Posterior vena cava (tissue), 2 donors: ENCODE data around the gene BLCAP. TPM values are rescaled to one million over a fixed set of nuclear protein-coding genes. Genes with fewer than 3 reads are reported as not detected.
"Not testable (repeated sequence)": the region's sequence is repeated elsewhere in the genome, so short reads cannot be mapped to it uniquely, and the experiment has no call there.

ENCODE experiments used
- DNase-seq: peaks from one replicate; pipeline ENCODE4 v3.0.0-alpha.2; 2020; ENCODE audit warnings: low spot score
- intact Hi-C, 2 donors: fragments of 100-400 bp; cut with DNase I; formaldehyde crosslinking; loops; one replicate each; pipeline versions ENCODE4 v1.14.1 to v1.14.2; 2022 to 2023
- total RNA-seq, 2 donors: library from RNA; stranded (reverse); fragmentation: NEBNext Ultra II Directional; extraction: Animal tissue kit (Norgen Biotek cat#: 25700); gene quantifications; one replicate each; pipeline ENCODE4 v1.2.1, GENCODE V29; 2021
- donor health status: DM: yes; HTN: yes; CAD: no.
- donor health status: DM: yes; HTN: yes; CAD: no.

Gene BLCAP
- total RNA-seq, 2 donors from 2014 or later: 48.1 to 55.4 TPM

DNA sequence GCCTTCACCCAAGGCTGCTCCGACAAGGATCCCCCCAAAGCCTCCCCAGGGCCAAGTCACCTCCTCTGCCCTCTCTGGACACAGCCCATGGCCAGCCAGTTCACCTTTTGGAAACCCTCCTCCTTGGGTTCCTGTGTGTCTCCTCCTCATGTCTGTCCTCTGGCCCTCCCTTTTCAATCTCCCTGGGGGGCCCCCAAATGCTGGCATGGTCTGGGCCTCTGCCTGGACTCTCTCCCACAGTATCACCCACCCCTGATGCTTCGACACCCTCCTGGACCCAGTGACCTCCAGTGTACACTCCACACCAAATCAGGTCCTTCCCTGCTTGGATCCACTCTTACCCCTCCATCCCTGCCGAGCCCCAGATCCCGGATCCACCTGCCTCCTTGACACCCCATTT lies 53.3 kb downstream of the BLCAP start:
- intact Hi-C loops: no loop called here
- no peak for DNase-seq

DNA sequence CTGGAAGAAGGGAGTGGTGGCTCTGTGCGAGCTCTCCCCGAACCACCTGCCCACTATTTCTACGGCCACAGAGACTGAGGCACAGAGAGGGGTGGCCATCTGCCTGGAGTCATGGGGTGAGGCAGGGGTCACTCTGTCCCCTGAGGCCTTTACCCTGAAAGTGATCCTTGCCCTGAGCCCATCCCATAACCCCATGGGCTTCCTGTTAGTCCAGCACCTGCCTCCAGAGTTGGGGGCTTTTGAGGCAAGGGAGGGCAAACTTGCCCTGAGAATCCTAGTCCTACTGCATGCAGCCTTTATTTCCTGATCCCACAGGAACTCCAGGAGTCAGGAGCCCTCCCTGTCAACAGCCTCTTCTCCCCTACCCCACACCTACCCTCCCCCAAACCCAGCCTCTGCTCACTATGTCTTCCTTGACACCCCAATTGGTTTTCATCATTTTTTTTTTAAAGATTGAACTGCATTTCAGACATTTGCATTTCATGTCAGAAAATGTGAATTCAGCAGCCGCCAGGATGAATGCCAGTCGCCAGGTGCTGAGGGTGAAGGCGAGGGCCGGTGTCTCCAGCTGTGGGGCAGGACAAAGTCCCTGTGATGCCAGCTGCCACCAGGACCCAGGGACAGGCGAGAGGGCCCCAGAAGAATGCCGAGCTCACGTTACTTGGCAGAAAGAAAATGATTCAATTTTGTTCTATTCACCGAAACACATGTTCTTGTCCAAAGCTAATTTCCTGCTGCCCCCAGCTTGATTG lies 54.3 kb downstream of the BLCAP start:
- intact Hi-C loops: loop anchor here in 1 of 2 donors (1.0 kb wide), 1 partner anchor 24 kb away; no protein-coding TSS in a partner anchor
- no peak for DNase-seq

DNA sequence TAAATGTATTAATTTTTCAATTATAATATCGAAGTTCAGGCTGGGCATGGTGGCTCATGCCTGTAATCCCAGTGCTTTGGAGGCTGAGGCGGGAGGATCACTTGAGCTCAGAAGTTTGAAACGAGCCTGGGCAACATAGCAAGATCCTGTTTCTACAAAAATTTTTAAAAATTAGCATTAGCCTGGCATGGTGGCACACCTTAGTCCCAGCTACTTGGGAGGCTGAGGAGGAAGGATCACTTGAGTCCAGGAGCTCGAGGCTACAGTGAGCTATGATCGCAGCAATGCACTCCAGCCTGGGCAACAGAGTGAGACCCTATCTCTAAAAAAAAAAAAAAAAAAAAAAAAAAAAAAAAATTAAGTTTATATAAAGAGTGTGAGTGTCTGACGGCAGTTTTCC lies 55.2 kb downstream of the BLCAP start:
- DNase-seq, intact Hi-C loops: not testable (repeated sequence)

DNA sequence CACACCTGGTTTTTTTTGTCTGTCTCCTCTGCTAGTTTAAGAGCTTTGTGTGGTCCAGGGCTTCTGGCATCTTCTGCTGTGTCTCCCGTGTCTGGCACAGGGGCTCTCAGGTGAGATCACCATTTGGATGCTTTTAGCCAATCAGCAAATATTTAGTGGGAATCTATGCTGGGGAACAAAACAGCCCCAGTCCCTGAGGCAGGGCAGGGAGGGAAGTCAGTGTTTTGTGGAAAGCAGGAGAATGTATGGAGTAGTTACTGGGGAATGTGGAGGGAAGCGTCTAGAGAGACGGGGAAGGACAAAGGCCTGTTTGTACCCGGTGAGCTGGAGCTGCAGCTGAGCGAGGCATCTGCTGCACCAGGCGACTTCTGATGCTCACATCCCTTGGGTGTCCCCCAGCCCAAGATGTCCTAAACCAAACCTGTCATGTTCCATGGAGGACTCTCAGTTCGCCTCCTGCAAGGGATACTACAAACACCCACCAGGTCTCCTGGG lies 55.9 kb downstream of the BLCAP start:
- DNase-seq: no peak
- intact Hi-C loops: no loop called here

DNA sequence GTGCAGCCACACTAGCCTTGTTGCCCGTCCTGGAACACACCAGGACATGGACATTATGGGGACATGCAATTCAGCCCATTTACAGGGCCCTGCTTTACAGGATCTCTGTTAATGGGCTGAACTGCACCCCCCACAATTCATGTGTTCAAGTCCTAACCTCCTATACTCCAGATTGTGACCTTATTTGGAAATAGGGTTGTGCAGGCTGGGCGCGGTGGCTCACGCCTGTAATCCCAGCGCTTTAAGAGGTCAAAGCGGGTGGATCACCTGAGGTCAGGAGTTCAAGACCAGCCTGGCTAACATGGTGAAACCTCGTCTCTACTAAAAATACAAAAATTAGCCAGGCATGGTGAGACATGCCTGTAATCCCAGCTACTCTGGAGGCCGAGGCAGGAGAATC lies 57.5 kb downstream of the BLCAP start:
- DNase-seq, intact Hi-C loops: not testable (repeated sequence)

DNA sequence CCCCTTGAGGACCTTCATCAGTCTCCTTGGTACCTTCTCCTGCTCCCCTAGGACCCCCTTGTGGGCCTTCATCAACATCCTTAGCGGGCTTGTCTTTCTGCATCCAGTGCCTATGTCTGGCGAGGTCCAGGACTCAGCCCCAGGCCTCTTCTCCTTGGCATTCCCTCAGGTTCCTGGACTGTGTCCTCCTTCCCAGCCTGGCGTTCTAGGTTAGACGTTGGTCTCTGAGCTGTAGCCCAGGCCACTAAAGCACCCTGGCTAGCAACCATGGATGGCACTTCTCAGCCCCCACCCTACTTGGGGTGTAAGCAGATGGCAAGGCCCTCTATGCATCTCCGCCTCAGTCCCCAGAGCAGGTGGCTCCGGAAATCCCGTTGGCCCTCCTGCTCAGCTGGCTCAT lies 58.1 kb downstream of the BLCAP start:
- no peak for DNase-seq

DNA sequence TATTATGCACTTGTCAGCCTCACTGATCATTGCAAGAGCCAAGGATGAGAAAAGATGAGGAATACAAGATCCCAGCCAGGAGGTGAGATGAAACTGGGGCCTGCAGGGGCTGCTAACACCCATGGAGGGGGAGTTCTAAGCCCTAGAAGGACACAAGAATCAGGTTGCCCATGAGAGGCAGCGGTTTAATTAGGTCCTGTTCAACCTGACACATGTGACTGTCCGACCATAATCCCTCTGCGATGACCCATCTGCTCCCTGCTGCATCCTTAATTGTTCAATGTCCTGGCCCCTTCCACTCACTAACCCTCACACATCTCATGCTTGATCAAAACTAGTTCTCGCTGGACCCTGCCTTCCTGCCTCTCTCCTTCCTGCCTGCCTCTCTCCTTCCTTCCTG lies 58.8 kb downstream of the BLCAP start:
- intact Hi-C loops: no loop called here

More for the DNA sequence above, 58.1 kb downstream of the BLCAP start:
- intact Hi-C loops: no loop called here

More for the DNA sequence above, 58.8 kb downstream of the BLCAP start:
- no peak for DNase-seq

Other genes with a start within 250 kb of the BLCAP start
- 10 to 100 TPM; 51.9 to 54.2 TPM for gene MANBAL, start 238.2 kb downstream of the BLCAP start, total RNA-seq
- 10 to 100 TPM; 35.4 to 39.1 TPM for gene SRC, start 181.7 kb downstream of the BLCAP start, total RNA-seq
- under 1 TPM; 0.52 to 0.65 TPM for gene NNAT, start 6.6 kb downstream of the BLCAP start, total RNA-seq
- 10 to 100 TPM; 44.1 to 54.0 TPM for gene CTNNBL1, start 166.2 kb upstream of the BLCAP start, total RNA-seq